ENCODE data around the gene OR52K1.

The OR52K1 gene

DNA sequence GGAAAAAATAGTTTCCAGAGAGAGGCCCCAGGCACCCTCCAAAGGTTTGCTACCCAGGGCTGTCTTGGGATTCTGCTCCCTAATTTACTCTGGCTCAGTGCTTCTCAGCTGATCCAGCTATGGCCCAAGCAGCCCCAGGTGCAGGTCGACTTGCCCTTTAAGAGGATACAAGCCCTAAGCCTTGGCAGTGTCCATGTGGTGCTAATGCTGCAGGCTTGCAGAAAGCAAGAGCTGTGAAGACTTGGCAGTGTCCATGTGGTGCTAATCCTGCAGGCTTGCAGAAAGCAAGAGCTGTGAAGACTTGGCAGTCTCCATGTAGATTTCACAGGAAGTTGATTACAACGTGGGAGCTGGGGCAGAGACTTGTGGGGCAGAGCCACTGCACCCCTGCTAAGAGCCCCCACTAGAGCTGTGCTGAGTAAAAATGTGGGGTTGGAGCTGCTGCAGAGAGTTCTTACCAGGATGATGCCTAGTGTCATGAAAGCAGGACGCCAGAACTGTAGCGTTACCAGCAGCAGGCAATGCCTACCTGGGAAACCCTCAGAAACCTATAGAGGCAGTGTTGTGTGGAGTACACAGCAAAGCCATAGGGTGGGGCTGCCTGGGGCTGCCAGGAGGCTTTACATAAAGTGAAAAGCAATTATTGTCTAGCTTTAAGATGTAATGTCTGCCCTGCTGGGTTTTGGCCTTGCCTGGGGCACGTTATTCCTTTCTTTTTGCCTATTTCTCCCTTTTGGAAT, 16.1 kb upstream of the OR52K1 start:
- POLR2A ChIA-PET = no interaction called here
- CTCF ChIA-PET = no interaction called here
- DNase-seq (ENCODE audit: extremely low spot score) = no peak
- TF ChIP-seq TARDBP (IDR thresholded peaks at IDR 0.05) = no peak
- TF ChIP-seq FOXK2 (IDR thresholded peaks at IDR 0.05) = no peak
- TF ChIP-seq SUZ12 (IDR thresholded peaks at IDR 0.05) = no peak
- TF ChIP-seq CTBP1 (IDR thresholded peaks at IDR 0.05; ENCODE audit: borderline replicate concordance) = no peak
- no peak for TF ChIP-seq HDGF (IDR thresholded peaks at IDR 0.05; ENCODE audit: borderline replicate concordance)
- no peak for TF ChIP-seq FOXA1 (IDR thresholded peaks at IDR 0.05)
- TF ChIP-seq ELF4 (IDR thresholded peaks at IDR 0.05) = no peak
- no peak for TF ChIP-seq LEF1 (IDR thresholded peaks at IDR 0.05; ENCODE audit: borderline replicate concordance)
- TF ChIP-seq SP1 (IDR thresholded peaks at IDR 0.05) = no peak

DNA sequence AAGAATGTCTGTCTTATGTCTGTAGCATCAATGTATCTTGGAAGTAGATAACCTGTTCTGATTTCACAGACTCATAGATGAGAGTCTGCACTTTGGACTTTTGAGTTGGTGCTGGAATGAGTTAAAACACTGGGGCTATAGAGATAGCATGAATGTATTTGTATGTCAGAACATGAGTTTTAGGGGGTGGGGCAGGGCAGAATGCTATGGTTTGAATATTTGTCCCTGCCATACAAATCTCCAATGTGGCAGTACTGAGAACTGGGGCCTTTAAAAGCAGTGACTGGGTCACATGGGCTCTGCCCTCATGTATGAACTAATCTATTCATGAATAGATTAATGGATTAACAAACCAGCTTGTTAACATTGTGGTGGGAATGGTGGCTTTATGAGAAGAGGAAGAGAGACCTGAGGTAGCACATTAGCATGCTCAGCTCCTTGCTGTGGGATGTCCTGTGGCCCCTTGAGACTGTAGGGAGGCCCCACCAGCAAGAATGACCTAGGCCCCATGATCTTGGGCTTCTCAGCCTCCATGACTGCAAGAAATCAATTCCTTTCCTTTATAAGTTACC, 15.5 kb upstream of the OR52K1 start:
- TF ChIP-seq SP1 (IDR thresholded peaks at IDR 0.05) (no peak), SUZ12 (IDR thresholded peaks at IDR 0.05) (no peak), L3MBTL2 (conservative IDR thresholded peaks at IDR 0.05) (no peak), ELF4 (IDR thresholded peaks at IDR 0.05) (no peak), NFRKB (IDR thresholded peaks at IDR 0.05) (no peak), ARNT (IDR thresholded peaks at IDR 0.05) (no peak), FOXK2 (IDR thresholded peaks at IDR 0.05) (no peak), LEF1 (IDR thresholded peaks at IDR 0.05; ENCODE audit: borderline replicate concordance) (no peak)
- no peak for DNase-seq (ENCODE audit: extremely low spot score)
- ChIA-PET CTCF (no interaction called here), POLR2A (no interaction called here)

DNA sequence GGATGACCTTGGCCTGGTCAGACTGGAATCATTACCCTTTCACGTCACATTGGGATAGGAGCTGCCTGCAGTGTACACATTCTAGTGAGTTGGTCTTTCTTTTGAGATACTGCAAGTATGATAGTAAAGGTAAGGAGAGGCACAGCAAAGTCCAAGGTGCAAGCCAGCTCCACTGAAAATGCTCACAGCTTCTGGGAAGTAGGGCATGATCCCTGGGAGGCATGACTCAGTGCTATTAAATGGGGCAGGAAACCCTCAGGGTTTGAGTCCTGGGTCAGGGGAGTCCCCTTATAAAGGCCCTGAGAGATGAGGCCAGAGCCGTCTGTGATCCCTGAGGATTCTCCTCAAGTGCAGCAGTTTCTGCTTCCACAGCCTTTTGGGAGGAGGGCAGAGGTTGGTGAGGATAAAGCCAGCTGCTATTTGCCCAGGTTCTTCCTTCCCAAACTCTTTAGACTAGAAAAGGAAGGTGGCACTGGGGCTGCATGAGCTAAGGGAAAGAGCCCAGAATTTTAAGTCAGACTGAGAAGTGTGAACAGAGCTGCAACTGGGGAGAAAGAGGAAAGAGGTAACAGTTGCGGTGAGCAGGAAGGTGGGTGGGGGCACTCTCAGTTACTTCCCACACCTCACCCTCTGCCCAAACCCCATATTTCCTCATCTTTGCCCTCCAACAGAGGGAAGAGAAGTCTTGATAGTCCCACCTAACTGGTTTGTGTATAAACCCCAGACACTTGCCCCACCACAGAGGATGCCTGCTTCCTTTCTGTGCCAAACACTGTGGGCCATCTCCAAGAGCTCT, 14.4 kb upstream of the OR52K1 start:
- CTCF ChIA-PET = no interaction called here
- DNase-seq (ENCODE audit: extremely low spot score) = no peak
- POLR2A ChIA-PET = no interaction called here
- TF ChIP-seq FOXM1 (IDR thresholded peaks at IDR 0.05; ENCODE audit: borderline replicate concordance) (no peak), LEF1 (IDR thresholded peaks at IDR 0.05; ENCODE audit: borderline replicate concordance) (no peak), TARDBP (IDR thresholded peaks at IDR 0.05) (no peak), FOXA1 (IDR thresholded peaks at IDR 0.05) (no peak), HDGF (IDR thresholded peaks at IDR 0.05; ENCODE audit: borderline replicate concordance) (no peak), SUZ12 (IDR thresholded peaks at IDR 0.05) (no peak), ELF4 (IDR thresholded peaks at IDR 0.05) (no peak)
- TF ChIP-seq, protein P1, sequence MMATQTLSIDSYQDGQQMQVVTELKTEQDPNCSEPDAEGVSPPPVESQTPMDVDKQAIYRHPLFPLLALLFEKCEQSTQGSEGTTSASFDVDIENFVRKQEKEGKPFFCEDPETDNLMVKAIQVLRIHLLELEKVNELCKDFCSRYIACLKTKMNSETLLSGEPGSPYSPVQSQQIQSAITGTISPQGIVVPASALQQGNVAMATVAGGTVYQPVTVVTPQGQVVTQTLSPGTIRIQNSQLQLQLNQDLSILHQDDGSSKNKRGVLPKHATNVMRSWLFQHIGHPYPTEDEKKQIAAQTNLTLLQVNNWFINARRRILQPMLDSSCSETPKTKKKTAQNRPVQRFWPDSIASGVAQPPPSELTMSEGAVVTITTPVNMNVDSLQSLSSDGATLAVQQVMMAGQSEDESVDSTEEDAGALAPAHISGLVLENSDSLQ (IDR thresholded peaks at IDR 0.05) = no peak

DNA sequence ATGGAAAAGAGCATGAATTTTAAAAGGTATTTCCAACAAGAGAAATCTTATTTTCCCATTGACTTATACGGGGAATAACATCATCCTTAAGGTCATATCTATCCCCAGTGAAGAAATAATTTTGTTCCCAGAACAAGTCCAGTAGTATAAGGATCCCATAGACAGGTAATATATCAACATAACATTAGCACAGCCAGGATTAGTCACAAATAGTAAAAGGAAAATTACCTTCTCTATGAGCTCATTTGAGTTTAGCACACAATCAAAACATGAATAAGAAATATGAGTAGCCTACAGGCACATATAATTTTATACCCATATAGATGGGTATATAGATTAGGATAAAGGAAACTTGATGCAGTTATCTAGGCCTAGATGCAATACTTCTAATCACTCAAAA, 2.8 kb upstream of the OR52K1 start:
- DNase-seq (ENCODE audit: extremely low spot score) = no peak
- ChIA-PET POLR2A (no interaction called here), CTCF (no interaction called here)
- no peak for TF ChIP-seq FOXA1 (IDR thresholded peaks at IDR 0.05)
- TF ChIP-seq FOXK2 (IDR thresholded peaks at IDR 0.05) = no peak
- TF ChIP-seq SP1 (IDR thresholded peaks at IDR 0.05) = no peak
- TF ChIP-seq, protein P1 (IDR thresholded peaks at IDR 0.05) = no peak
- TF ChIP-seq HDGF (IDR thresholded peaks at IDR 0.05; ENCODE audit: borderline replicate concordance) = no peak
- no peak for TF ChIP-seq ELF4 (IDR thresholded peaks at IDR 0.05)
- TF ChIP-seq ARNT (IDR thresholded peaks at IDR 0.05) = no peak

DNA sequence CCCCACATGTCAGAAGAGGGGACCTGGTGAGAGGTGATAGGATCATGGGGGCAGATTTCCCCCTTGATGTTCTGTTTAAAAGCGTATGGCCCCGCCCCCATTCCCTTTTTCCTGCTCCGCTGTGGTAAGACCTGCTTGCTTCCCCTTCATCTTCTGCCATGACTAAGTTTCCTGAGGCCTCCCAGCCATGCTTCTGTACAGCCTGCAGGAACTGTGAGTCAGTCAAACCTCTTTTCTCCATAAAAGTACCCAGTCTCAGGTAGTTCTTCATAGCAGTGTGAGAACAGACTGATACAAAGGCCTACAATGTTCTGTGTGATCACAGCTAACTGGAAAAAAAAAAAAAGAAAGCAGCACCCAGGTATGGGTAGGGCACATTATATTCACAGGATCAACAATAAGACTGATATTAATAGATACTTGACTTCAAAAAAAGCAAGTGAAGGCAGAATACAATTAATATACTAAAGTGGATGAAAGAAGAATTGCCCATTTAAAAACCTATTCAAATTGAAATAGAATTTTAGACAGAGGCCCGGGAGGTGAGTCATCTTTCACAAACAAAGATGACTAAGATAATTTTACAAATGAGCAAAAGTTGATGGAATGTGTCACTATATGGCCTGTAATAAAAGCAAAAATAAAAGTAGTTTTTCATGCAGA, 1.7 kb upstream of the OR52K1 start:
- CTCF ChIA-PET = no interaction called here
- TF ChIP-seq ARNT (IDR thresholded peaks at IDR 0.05) = no peak
- TF ChIP-seq LEF1 (IDR thresholded peaks at IDR 0.05; ENCODE audit: borderline replicate concordance) = no peak
- no peak for TF ChIP-seq CTBP1 (IDR thresholded peaks at IDR 0.05; ENCODE audit: borderline replicate concordance)
- TF ChIP-seq TARDBP (IDR thresholded peaks at IDR 0.05) = no peak
- no peak for TF ChIP-seq SP1 (IDR thresholded peaks at IDR 0.05)
- TF ChIP-seq SUZ12 (IDR thresholded peaks at IDR 0.05) = no peak
- no peak for TF ChIP-seq ZNF384 (IDR thresholded peaks at IDR 0.05)
- TF ChIP-seq HDGF (IDR thresholded peaks at IDR 0.05; ENCODE audit: borderline replicate concordance) = no peak
- no peak for TF ChIP-seq NFRKB (IDR thresholded peaks at IDR 0.05)
- TF ChIP-seq L3MBTL2 (conservative IDR thresholded peaks at IDR 0.05) = no peak
- no peak for TF ChIP-seq FOXM1 (IDR thresholded peaks at IDR 0.05; ENCODE audit: borderline replicate concordance)
- TF ChIP-seq, protein P1 (IDR thresholded peaks at IDR 0.05) = no peak
- no peak for TF ChIP-seq BHLHE40 (IDR thresholded peaks at IDR 0.05; ENCODE audit: borderline replicate concordance)
- no peak for TF ChIP-seq ELF4 (IDR thresholded peaks at IDR 0.05)
- no peak for TF ChIP-seq FOXK2 (IDR thresholded peaks at IDR 0.05)
- TF ChIP-seq FOXA1 (IDR thresholded peaks at IDR 0.05) = no peak
- no peak for DNase-seq (ENCODE audit: extremely low spot score)
- POLR2A ChIA-PET = no interaction called here

DNA sequence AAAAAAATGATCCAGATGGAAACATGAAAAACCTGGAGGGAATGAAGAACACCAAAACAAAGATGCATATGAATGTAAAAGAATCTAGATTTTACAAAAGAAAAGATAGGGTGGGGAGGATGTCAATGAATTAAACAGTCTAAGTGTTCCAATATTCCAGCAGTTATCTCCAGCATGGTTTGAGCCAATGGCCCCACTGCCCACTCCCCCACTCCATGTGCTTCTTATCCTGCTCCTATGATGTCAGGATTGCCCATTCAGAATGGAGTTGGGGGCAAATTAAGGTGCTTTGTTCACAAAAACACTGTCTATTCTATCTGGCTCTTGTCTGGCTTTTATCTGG, 1.2 kb upstream of the OR52K1 start:
- CTCF ChIA-PET = no interaction called here
- TF ChIP-seq L3MBTL2 (conservative IDR thresholded peaks at IDR 0.05) (no peak), FOXM1 (IDR thresholded peaks at IDR 0.05; ENCODE audit: borderline replicate concordance) (no peak), NFRKB (IDR thresholded peaks at IDR 0.05) (no peak)
- POLR2A ChIA-PET = no interaction called here
- DNase-seq (ENCODE audit: extremely low spot score) = no peak

Measured in HEK293T (cell line).